ENCODE data around the gene MNX1. TPM values are rescaled to one million over a fixed set of nuclear protein-coding genes. Genes with fewer than 3 reads are reported as not detected.

The MNX1 gene
- total and polyA plus RNA-seq, 2 donors (not counting 1 experiment from before 2014, with no cell fraction given) = not detected

DNA sequence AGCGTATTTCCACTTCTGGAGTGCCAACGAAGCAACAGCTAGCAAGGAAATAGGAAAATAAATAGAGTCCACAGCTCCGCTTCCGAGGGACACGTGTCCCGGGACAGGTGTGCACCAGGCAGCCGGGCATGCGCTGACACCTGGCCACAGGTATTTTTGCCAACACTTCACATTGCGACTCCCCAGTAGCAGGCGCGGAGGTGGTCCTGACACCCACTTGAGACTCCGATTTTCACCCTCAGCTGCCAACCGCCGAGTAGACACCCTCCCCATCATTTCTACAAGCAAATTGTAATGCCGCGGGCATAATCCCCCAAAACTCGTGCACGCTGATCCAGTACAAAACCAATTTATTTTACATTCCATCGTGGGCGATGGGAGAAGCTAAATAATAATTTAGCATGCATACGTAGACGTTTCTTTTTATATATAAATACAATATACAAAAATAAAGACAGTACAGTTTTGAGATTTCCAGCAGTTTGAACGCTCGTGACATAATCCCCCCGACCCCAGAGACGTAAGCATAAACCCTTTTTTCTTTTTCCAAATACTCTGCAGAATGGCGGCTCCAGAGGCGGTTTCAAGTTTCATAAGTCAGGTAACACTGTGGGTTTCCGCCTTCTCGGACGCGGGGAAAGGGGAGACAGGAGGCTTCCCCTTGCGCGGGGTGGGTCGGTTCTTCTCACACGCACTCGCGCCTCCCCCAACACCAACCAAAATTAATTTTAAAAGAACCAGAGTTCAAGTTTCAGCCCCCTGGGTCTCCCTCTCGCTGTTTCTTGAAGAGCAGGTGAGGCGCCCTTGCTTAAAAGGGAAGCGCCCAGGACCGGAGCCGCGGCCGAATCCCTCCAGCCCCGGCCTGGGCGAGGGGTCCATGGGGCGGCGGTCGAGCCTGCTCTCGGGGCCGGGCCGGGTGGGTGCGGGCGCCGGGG is 5.7 kb downstream of the MNX1 start:
- no peaks in the 10 kb centered on the region for H3K79me2 ChIP-seq (ENCODE audit: control insufficient read depth, insufficient read depth, low read length)
- H3K9ac ChIP-seq (ENCODE audit: insufficient read depth, low read length) = no peak overlapping the region
- DNase-seq (ENCODE audit: low read depth in 2 of 2) = no peak
- no peaks in the 10 kb centered on the region for H3K36me3 ChIP-seq (ENCODE audit: control insufficient read depth, insufficient read depth, low read length)
- no peak overlapping the region for H3K4me3 ChIP-seq (replicated peaks in 1 of 4; ENCODE audit: control extremely low read depth in 1 of 4, insufficient read depth in 1 of 4, low read depth in 3 of 4, low read length in 4 of 4)
- no peaks in the 10 kb centered on the region for H3K4me1 ChIP-seq (ENCODE audit: control insufficient read depth, extremely low read depth, insufficient read depth, low read length)
- peaks cover 73% of the 10 kb centered on the region for H3K27me3 ChIP-seq (ENCODE audit: control insufficient read depth, insufficient read depth, low read length)
- H3K4me2 ChIP-seq (ENCODE audit: extremely low read depth, insufficient read depth, low read length) = peak overlapping the region; percentile 37
- H3K27ac ChIP-seq (ENCODE audit: insufficient read depth, low read length) = no peak overlapping the region
- H4K20me1 ChIP-seq (ENCODE audit: control insufficient read depth, extremely low read depth, insufficient read depth, low read length) = no peaks in the 10 kb centered on the region
- TF ChIP-seq, protein P1, sequence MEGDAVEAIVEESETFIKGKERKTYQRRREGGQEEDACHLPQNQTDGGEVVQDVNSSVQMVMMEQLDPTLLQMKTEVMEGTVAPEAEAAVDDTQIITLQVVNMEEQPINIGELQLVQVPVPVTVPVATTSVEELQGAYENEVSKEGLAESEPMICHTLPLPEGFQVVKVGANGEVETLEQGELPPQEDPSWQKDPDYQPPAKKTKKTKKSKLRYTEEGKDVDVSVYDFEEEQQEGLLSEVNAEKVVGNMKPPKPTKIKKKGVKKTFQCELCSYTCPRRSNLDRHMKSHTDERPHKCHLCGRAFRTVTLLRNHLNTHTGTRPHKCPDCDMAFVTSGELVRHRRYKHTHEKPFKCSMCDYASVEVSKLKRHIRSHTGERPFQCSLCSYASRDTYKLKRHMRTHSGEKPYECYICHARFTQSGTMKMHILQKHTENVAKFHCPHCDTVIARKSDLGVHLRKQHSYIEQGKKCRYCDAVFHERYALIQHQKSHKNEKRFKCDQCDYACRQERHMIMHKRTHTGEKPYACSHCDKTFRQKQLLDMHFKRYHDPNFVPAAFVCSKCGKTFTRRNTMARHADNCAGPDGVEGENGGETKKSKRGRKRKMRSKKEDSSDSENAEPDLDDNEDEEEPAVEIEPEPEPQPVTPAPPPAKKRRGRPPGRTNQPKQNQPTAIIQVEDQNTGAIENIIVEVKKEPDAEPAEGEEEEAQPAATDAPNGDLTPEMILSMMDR (conservative IDR thresholded peaks at IDR 0.05 in 1 of 2, IDR thresholded peaks at IDR 0.05 in 1 of 2; ENCODE audit: low read depth in 1 of 2, low read length in 2 of 2) = no peak
- TF ChIP-seq EZH2 (IDR thresholded peaks at IDR 0.05; ENCODE audit: low read length, missing control alignments) = peak; percentile 91
- no peak overlapping the region for H2AFZ ChIP-seq (ENCODE audit: low read length)
- H3K9me3 ChIP-seq (ENCODE audit: control insufficient read depth, insufficient read depth, low read depth, low read length) = no peaks in the 10 kb centered on the region

DNA sequence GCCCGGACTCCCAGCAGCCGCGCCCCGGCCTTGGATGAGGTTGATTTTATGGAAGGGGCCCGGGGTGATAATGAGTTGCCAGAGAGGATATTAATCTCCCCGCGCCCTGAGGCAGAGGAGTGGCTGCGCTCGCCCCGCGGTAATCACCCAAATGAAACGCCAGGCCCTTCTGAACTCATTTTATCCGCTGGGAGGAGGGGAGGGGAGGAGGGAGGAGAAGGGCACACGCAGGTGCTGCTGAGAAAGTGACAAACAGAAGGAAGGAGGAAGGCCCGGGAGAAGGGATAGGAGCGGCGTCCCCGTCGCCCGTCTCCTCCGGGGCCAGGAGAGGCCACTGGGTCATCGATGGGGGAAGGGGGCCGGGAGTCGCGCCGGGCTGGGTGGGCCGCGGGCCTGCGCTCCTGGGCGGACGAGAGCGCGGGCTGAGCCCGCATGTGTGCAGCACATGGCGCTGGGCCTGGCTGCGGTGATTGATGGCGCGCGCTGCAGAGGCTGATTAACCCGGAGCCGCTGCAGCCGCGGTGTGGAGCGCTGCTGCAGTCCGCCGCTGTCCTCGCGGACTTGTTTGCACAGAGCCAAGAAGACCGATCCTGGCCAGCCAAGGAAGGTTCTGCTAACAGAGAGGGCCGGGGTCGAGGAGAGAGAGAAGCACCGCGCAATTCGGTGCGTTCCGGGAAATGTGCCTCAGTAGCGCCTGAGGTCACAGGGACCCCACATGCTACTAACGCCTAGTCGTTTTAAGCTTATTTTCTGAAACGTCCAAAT is 6.5 kb downstream of the MNX1 start:
- H2AFZ ChIP-seq (ENCODE audit: low read length) = no peak overlapping the region
- peak overlapping the region; percentile 37 for H3K4me2 ChIP-seq (ENCODE audit: extremely low read depth, insufficient read depth, low read length)
- peak; percentile 95 for TF ChIP-seq EZH2 (IDR thresholded peaks at IDR 0.05; ENCODE audit: low read length, missing control alignments)
- TF ChIP-seq, protein P1 (conservative IDR thresholded peaks at IDR 0.05 in 1 of 2, IDR thresholded peaks at IDR 0.05 in 1 of 2; ENCODE audit: low read depth in 1 of 2, low read length in 2 of 2) = no peak
- no peaks in the 10 kb centered on the region for H3K36me3 ChIP-seq (ENCODE audit: control insufficient read depth, insufficient read depth, low read length)
- peak; percentile 42 to 48 for DNase-seq (ENCODE audit: low read depth in 2 of 2)
- no peak overlapping the region for H3K27ac ChIP-seq (ENCODE audit: insufficient read depth, low read length)
- no peak overlapping the region for H3K9ac ChIP-seq (ENCODE audit: insufficient read depth, low read length)
- no peaks in the 10 kb centered on the region for H4K20me1 ChIP-seq (ENCODE audit: control insufficient read depth, extremely low read depth, insufficient read depth, low read length)
- peaks cover 71% of the 10 kb centered on the region for H3K27me3 ChIP-seq (ENCODE audit: control insufficient read depth, insufficient read depth, low read length)
- H3K79me2 ChIP-seq (ENCODE audit: control insufficient read depth, insufficient read depth, low read length) = no peaks in the 10 kb centered on the region
- H3K4me3 ChIP-seq (replicated peaks in 1 of 4; ENCODE audit: control extremely low read depth in 1 of 4, insufficient read depth in 1 of 4, low read depth in 3 of 4, low read length in 4 of 4) = no peak overlapping the region
- H3K4me1 ChIP-seq (ENCODE audit: control insufficient read depth, extremely low read depth, insufficient read depth, low read length) = no peaks in the 10 kb centered on the region
- H3K9me3 ChIP-seq (ENCODE audit: control insufficient read depth, insufficient read depth, low read depth, low read length) = no peaks in the 10 kb centered on the region

GRCh38 chr7:157003445-157003755 is 7.1 kb downstream of the MNX1 start:
- no peaks in the 10 kb centered on the region for H3K9me3 ChIP-seq (ENCODE audit: control insufficient read depth, insufficient read depth, low read depth, low read length)
- no peaks in the 10 kb centered on the region for H4K20me1 ChIP-seq (ENCODE audit: control insufficient read depth, extremely low read depth, insufficient read depth, low read length)
- no peaks in the 10 kb centered on the region for H3K4me1 ChIP-seq (ENCODE audit: control insufficient read depth, extremely low read depth, insufficient read depth, low read length)
- no peak overlapping the region for H3K9ac ChIP-seq (ENCODE audit: insufficient read depth, low read length)
- no peak for TF ChIP-seq EZH2 (IDR thresholded peaks at IDR 0.05; ENCODE audit: low read length, missing control alignments)
- TF ChIP-seq, protein P1 (conservative IDR thresholded peaks at IDR 0.05 in 1 of 2, IDR thresholded peaks at IDR 0.05 in 1 of 2; ENCODE audit: low read depth in 1 of 2, low read length in 2 of 2) = no peak
- H3K27me3 ChIP-seq (ENCODE audit: control insufficient read depth, insufficient read depth, low read length) = peaks cover 67% of the 10 kb centered on the region
- no peak overlapping the region for H3K4me3 ChIP-seq (replicated peaks in 1 of 4; ENCODE audit: control extremely low read depth in 1 of 4, insufficient read depth in 1 of 4, low read depth in 3 of 4, low read length in 4 of 4)
- no peak overlapping the region for H3K27ac ChIP-seq (ENCODE audit: insufficient read depth, low read length)
- H2AFZ ChIP-seq (ENCODE audit: low read length) = no peak overlapping the region
- H3K79me2 ChIP-seq (ENCODE audit: control insufficient read depth, insufficient read depth, low read length) = no peaks in the 10 kb centered on the region
- DNase-seq (ENCODE audit: low read depth in 2 of 2) = no peak
- no peaks in the 10 kb centered on the region for H3K36me3 ChIP-seq (ENCODE audit: control insufficient read depth, insufficient read depth, low read length)
- no peak overlapping the region for H3K4me2 ChIP-seq (ENCODE audit: extremely low read depth, insufficient read depth, low read length)

All from fibroblast of lung (primary cell).